ENCODE data around the gene DNPEP.

DNPEP gene

DNA sequence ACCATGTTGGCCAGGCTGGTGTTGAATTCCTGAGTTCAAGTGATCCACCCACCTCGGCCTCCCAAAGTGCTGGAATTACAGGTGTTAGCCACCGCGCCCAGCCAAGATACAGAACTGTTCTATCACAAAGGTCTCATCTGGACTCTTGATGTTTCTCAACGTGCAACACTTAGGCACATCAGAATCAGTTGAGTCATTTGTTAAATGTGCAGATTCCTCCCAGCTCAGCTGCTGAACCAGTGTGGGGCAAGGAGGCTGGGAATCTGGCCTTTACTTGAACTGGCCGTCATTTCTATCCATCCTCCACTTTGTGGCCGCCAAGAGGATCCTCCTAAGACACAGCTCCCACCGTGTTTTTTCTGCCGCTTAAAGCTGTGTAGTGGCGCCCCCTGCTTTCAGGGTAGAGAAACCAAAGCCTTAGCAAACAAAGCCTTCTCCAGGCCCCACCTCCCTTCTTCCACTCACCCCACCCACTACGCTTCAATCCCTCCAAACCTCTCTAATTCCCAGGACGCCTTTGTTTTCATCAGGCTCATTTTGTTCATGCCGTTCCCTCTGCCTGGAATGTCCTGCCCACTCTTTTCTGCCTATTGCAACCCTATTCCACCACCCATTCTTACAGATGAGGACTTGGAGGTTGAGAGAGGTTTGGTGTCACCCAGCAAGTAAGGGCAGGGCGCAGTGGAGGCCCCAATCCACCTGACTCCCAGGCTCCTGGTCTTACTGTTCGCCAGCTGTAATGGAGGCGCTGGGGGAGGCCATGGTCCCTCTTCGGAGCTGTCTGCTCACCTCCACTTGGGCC is 46.2 kb upstream of the DNPEP start:
- no peak overlapping the region for H3K4me2 ChIP-seq (ENCODE audit: low read depth, low read length, poor library complexity, severe bottlenecking)
- no peaks in the 10 kb centered on the region for H3K36me3 ChIP-seq (ENCODE audit: low read length)
- H3K9ac ChIP-seq (ENCODE audit: low read length): no peak overlapping the region
- no peaks in the 10 kb centered on the region for H3K79me2 ChIP-seq (ENCODE audit: insufficient read depth, low read length)
- no peak overlapping the region for H3K27ac ChIP-seq (ENCODE audit: low read depth, low read length)
- H3F3A ChIP-seq (ENCODE audit: insufficient read depth): no peaks in the 10 kb centered on the region
- TF ChIP-seq, protein P1, sequence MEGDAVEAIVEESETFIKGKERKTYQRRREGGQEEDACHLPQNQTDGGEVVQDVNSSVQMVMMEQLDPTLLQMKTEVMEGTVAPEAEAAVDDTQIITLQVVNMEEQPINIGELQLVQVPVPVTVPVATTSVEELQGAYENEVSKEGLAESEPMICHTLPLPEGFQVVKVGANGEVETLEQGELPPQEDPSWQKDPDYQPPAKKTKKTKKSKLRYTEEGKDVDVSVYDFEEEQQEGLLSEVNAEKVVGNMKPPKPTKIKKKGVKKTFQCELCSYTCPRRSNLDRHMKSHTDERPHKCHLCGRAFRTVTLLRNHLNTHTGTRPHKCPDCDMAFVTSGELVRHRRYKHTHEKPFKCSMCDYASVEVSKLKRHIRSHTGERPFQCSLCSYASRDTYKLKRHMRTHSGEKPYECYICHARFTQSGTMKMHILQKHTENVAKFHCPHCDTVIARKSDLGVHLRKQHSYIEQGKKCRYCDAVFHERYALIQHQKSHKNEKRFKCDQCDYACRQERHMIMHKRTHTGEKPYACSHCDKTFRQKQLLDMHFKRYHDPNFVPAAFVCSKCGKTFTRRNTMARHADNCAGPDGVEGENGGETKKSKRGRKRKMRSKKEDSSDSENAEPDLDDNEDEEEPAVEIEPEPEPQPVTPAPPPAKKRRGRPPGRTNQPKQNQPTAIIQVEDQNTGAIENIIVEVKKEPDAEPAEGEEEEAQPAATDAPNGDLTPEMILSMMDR (IDR thresholded peaks at IDR 0.05; ENCODE audit: insufficient read depth, low read length, poor library complexity, severe bottlenecking): peak; percentile 48
- TF ChIP-seq EZH2phosphoT487 (conservative IDR thresholded peaks at IDR 0.05; ENCODE audit: low read length): no peak
- no peaks in the 10 kb centered on the region for H4K20me1 ChIP-seq (ENCODE audit: low read depth, low read length)
- no peaks in the 10 kb centered on the region for H3K27me3 ChIP-seq (ENCODE audit: low read length)
- no peaks in the 10 kb centered on the region for H3K9me2 ChIP-seq (replicated peaks; ENCODE audit: insufficient read depth, low read length)
- H3K9me3 ChIP-seq (ENCODE audit: insufficient read depth, low read length): no peaks in the 10 kb centered on the region
- H3K4me3 ChIP-seq (ENCODE audit: insufficient read depth, low read length, poor library complexity, severe bottlenecking): no peak overlapping the region
- H2AFZ ChIP-seq (ENCODE audit: low read depth, low read length, severe bottlenecking): no peak overlapping the region

- no peaks in the 10 kb centered on the region for H3K36me3 ChIP-seq (ENCODE audit: low read length)
- no peak overlapping the region for H3K9ac ChIP-seq (ENCODE audit: low read length)
These were observed 43.2 kb upstream of the DNPEP start for GRCh38 chr2:219430633-219431615.

DNA sequence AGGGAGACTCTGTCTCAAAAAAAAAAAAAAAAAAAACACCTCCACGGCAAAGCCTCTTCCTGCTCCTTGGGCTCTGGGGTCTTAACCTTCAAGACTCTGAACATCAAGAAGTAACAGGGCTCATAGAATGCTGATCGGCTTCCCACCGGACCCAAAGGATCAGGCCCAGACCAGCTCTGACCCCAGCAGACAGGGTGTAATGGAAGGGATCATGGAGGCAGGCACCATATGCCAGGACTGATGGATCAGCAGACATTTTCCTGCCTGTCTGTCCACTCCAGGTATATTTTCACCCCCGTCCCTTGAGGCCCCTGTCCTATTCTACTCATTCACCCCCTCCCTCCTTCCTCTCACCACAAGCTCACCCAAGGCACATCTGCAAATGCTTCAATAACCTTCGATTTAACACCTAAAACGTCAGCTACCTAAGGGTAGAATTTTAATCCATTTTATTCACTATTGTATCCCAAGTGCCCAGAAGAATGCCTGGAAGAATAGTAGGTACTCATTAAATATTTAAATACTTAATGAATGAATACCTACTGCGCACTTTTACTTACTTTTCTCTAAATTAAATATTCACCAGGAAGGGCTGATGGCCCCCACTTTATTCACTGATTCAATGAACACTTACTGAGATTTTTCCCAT is 42.4 kb upstream of the DNPEP start:
- H3K9ac ChIP-seq (ENCODE audit: low read length): no peak overlapping the region
- H3K36me3 ChIP-seq (ENCODE audit: low read length): no peaks in the 10 kb centered on the region
- H3F3A ChIP-seq (ENCODE audit: insufficient read depth): no peaks in the 10 kb centered on the region
- no peak overlapping the region for H3K4me2 ChIP-seq (ENCODE audit: low read depth, low read length, poor library complexity, severe bottlenecking)
- no peaks in the 10 kb centered on the region for H3K27me3 ChIP-seq (ENCODE audit: low read length)
- no peaks in the 10 kb centered on the region for H4K20me1 ChIP-seq (ENCODE audit: low read depth, low read length)
- no peak overlapping the region for H3K4me3 ChIP-seq (ENCODE audit: insufficient read depth, low read length, poor library complexity, severe bottlenecking)
- no peaks in the 10 kb centered on the region for H3K9me2 ChIP-seq (replicated peaks; ENCODE audit: insufficient read depth, low read length)
- H3K27ac ChIP-seq (ENCODE audit: low read depth, low read length): no peak overlapping the region
- TF ChIP-seq EZH2phosphoT487 (conservative IDR thresholded peaks at IDR 0.05; ENCODE audit: low read length): no peak
- TF ChIP-seq, protein P1 (IDR thresholded peaks at IDR 0.05; ENCODE audit: insufficient read depth, low read length, poor library complexity, severe bottlenecking): no peak
- H2AFZ ChIP-seq (ENCODE audit: low read depth, low read length, severe bottlenecking): no peak overlapping the region
- H3K9me3 ChIP-seq (ENCODE audit: insufficient read depth, low read length): no peaks in the 10 kb centered on the region
- no peaks in the 10 kb centered on the region for H3K79me2 ChIP-seq (ENCODE audit: insufficient read depth, low read length)

More at GRCh38 chr2:219430633-219431615, 43.2 kb upstream of the DNPEP start:
- no peak overlapping the region for H3K27ac ChIP-seq (ENCODE audit: low read depth, low read length)
- no peak overlapping the region for H2AFZ ChIP-seq (ENCODE audit: low read depth, low read length, severe bottlenecking)
- no peak overlapping the region for H3K4me3 ChIP-seq (ENCODE audit: insufficient read depth, low read length, poor library complexity, severe bottlenecking)
- H3K27me3 ChIP-seq (ENCODE audit: low read length): no peaks in the 10 kb centered on the region
- no peaks in the 10 kb centered on the region for H3K9me3 ChIP-seq (ENCODE audit: insufficient read depth, low read length)
- TF ChIP-seq, protein P1 (IDR thresholded peaks at IDR 0.05; ENCODE audit: insufficient read depth, low read length, poor library complexity, severe bottlenecking): no peak
- TF ChIP-seq EZH2phosphoT487 (conservative IDR thresholded peaks at IDR 0.05; ENCODE audit: low read length): no peak
- no peaks in the 10 kb centered on the region for H3K79me2 ChIP-seq (ENCODE audit: insufficient read depth, low read length)
- no peaks in the 10 kb centered on the region for H3F3A ChIP-seq (ENCODE audit: insufficient read depth)
- H3K4me2 ChIP-seq (ENCODE audit: low read depth, low read length, poor library complexity, severe bottlenecking): no peak overlapping the region
- H4K20me1 ChIP-seq (ENCODE audit: low read depth, low read length): no peaks in the 10 kb centered on the region
- H3K9me2 ChIP-seq (replicated peaks; ENCODE audit: insufficient read depth, low read length): no peaks in the 10 kb centered on the region
